NCI-H345 treated with DMSO at 0.1 percent for 48 hours (cell line): ENCODE measurements around the gene AGK.
"Not testable (repeated sequence)": the region's sequence is repeated elsewhere in the genome, so short reads cannot be mapped to it uniquely, and the experiment has no call there.

Experiments
- DNase-seq: peaks from one replicate; lab custom pipeline; 2025; ENCODE audit not compliant: unreplicated experiment; lab: John Stamatoyannopoulos, UW

AGK gene

GRCh38 chr7:141674702-141675101 is 123.5 kb downstream of the AGK start:
- no peak for DNase-seq

GRCh38 chr7:141675436-141676215 is 124.4 kb downstream of the AGK start:
- no peak for DNase-seq

GRCh38 chr7:141676618-141677017 is 125.4 kb downstream of the AGK start:
- no peak for DNase-seq

- DNase-seq = no peak
These were observed 127.8 kb downstream of the AGK start for GRCh38 chr7:141679014-141679413.

GRCh38 chr7:141685285-141686023 is 134.2 kb downstream of the AGK start:
- no peak for DNase-seq

GRCh38 chr7:141686074-141686473 is 134.9 kb downstream of the AGK start:
- no peak for DNase-seq

- no peak for DNase-seq
These were observed 135.5 kb downstream of the AGK start for GRCh38 chr7:141686670-141687069.

- DNase-seq = no peak
These were observed 136.8 kb downstream of the AGK start for GRCh38 chr7:141688043-141688442.

GRCh38 chr7:141689072-141689825 is 138.0 kb downstream of the AGK start:
- DNase-seq = not testable (repeated sequence)

GRCh38 chr7:141691540-141691939 is 140.3 kb downstream of the AGK start:
- no peak for DNase-seq

GRCh38 chr7:141691961-141692360 is 140.8 kb downstream of the AGK start:
- DNase-seq = no peak

GRCh38 chr7:141693082-141693481 is 141.9 kb downstream of the AGK start:
- DNase-seq = no peak

- DNase-seq = no peak
These were observed 144.6 kb downstream of the AGK start for GRCh38 chr7:141695803-141696289.

GRCh38 chr7:141696348-141696747 is 145.1 kb downstream of the AGK start:
- DNase-seq = no peak

GRCh38 chr7:141697211-141697871 is 146.1 kb downstream of the AGK start:
- no peak for DNase-seq

GRCh38 chr7:141698247-141699015 is 147.2 kb downstream of the AGK start:
- DNase-seq = no peak

- no peak for DNase-seq
These were observed 148.7 kb downstream of the AGK start for GRCh38 chr7:141699860-141700259.

- DNase-seq = no peak
These were observed 149.2 kb downstream of the AGK start for GRCh38 chr7:141700296-141700847.

GRCh38 chr7:141700848-141701371 is 149.7 kb downstream of the AGK start:
- DNase-seq = no peak
